Measurements from ENCODE around the gene ARL4A.

DNA sequence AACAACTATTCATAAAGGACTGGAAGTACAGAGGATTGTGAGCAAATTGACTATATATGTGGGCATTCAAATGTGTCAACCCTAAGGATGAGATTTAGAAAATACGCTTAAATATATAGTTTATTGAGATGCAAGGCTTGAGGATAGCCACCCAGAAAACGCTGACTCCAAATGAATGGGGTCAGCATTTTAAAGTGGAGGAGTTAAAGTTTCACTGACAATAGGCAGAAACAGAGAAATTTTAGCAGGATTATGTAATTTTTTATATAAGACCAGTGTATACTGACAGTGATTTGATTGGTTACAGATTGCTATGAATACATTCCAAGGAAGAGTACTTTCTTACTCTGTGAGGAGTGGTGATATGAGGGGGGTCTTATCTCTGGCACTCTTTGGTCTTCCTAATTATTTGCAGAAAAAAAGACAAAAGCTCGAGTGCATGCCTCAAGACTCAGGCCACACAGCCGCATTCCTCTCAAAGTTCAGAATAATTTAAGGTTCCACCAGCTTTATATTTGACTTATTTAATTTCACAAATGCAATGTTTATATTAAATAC lies 38.6 kb upstream of the ARL4A start:
- TF ChIP-seq, protein P1, sequence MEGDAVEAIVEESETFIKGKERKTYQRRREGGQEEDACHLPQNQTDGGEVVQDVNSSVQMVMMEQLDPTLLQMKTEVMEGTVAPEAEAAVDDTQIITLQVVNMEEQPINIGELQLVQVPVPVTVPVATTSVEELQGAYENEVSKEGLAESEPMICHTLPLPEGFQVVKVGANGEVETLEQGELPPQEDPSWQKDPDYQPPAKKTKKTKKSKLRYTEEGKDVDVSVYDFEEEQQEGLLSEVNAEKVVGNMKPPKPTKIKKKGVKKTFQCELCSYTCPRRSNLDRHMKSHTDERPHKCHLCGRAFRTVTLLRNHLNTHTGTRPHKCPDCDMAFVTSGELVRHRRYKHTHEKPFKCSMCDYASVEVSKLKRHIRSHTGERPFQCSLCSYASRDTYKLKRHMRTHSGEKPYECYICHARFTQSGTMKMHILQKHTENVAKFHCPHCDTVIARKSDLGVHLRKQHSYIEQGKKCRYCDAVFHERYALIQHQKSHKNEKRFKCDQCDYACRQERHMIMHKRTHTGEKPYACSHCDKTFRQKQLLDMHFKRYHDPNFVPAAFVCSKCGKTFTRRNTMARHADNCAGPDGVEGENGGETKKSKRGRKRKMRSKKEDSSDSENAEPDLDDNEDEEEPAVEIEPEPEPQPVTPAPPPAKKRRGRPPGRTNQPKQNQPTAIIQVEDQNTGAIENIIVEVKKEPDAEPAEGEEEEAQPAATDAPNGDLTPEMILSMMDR (IDR thresholded peaks at IDR 0.05) = no peak
- no peak for TF ChIP-seq POLR2A (IDR thresholded peaks at IDR 0.05)
- TF ChIP-seq EP300 (IDR thresholded peaks at IDR 0.05) = no peak
